Gastroesophageal sphincter (tissue), 3 donors: ENCODE data around the gene COQ7.

Source experiments
- POLR2AphosphoS5 ChIP-seq: sonication (generic); formaldehyde crosslinking; IDR thresholded peaks from one replicate; pipeline ENCODE4 v1.6.1; 2017; ENCODE audit warnings: antibody characterized with exemption
- TF ChIP-seq, protein P1 (sequence below), 4 experiments: fragments of 200-600 bp in 2 of 4; fragments of 450-650 bp in 2 of 4; sonication (generic) in 1 of 4; IDR thresholded peaks; one replicate each; pipeline ENCODE4 v1.5.1; 2017 to 2019; ENCODE audit warnings: antibody characterized with exemption in 4 of 4, mild to moderate bottlenecking in 2 of 4, moderate library complexity in 2 of 4

DNA sequence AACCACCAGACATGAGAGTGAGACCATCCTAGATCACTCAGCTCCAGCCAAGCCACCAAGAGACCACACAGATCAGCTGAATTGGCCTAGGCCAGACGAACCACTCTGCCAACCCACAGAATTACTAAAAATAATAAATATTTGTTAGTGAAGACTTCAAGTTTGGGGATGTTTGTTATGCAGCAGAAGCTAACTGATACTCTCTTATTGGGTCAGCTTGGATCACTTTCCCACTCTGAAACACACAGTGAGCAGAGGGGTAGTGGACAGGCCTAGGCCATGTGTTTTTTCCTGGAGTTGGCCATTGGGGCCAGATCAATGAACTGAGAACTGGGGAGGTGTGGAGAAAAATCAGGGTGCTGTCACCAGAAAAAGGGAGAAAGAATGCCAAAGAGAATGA is 30.8 kb downstream of the COQ7 start:
- TF ChIP-seq, protein P1, sequence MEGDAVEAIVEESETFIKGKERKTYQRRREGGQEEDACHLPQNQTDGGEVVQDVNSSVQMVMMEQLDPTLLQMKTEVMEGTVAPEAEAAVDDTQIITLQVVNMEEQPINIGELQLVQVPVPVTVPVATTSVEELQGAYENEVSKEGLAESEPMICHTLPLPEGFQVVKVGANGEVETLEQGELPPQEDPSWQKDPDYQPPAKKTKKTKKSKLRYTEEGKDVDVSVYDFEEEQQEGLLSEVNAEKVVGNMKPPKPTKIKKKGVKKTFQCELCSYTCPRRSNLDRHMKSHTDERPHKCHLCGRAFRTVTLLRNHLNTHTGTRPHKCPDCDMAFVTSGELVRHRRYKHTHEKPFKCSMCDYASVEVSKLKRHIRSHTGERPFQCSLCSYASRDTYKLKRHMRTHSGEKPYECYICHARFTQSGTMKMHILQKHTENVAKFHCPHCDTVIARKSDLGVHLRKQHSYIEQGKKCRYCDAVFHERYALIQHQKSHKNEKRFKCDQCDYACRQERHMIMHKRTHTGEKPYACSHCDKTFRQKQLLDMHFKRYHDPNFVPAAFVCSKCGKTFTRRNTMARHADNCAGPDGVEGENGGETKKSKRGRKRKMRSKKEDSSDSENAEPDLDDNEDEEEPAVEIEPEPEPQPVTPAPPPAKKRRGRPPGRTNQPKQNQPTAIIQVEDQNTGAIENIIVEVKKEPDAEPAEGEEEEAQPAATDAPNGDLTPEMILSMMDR (IDR thresholded peaks at IDR 0.05) = no peak
- no peak for TF ChIP-seq POLR2AphosphoS5
